PC-9 (cell line): ENCODE results near the gene GIT1. TPM values are rescaled to one million over a fixed set of nuclear protein-coding genes. Genes with fewer than 3 reads are reported as not detected.

ENCODE experiments used
- BruUV-seq: library from RNA; stranded (reverse); fragments of 400-500 nt; replicated peaks from 2 replicates; lab custom pipeline; 2021; lab: Mats Ljungman, UMichigan
- CTCF ChIA-PET: fragments of 300-600 bp; sonication (Branson Sonifier 250); formaldehyde crosslinking; loops from one replicate; lab custom pipeline; 2022; ENCODE audit warnings: antibody characterized with exemption; lab: Charles Lee
- POLR2A ChIA-PET: fragments of 300-600 bp; sonication (Branson Sonifier 250); formaldehyde crosslinking; loops from one replicate; lab custom pipeline; 2022; ENCODE audit warnings: antibody characterized with exemption; ENCODE audit not compliant: unreplicated experiment; lab: Charles Lee
- DNase-seq, 2 experiments: peaks; one replicate each; pipeline versions ENCODE4 v3.0.0 to v3.0.0-alpha.2; 2015 to 2022; ENCODE audit warnings: mixed read lengths in 1 of 2
- H2AFZ ChIP-seq: fragments of 200-600 bp; sonication (generic); 2 replicates; pipeline ENCODE4 v1.8.1; 2017; ENCODE audit warnings: antibody characterized with exemption
- H3F3A ChIP-seq: fragments of 200-600 bp; sonication (generic); 2 replicates; pipeline ENCODE4 v1.8.1; 2017; ENCODE audit warnings: antibody characterized with exemption, mild to moderate bottlenecking, low read depth; ENCODE audit not compliant: insufficient read depth
- H3K27ac ChIP-seq: fragments of 200-600 bp; sonication (generic); 2 replicates; pipeline ENCODE4 v1.6.1; 2016; ENCODE audit warnings: mixed run types
- H3K27me3 ChIP-seq: fragments of 200-600 bp; sonication (generic); 2 replicates; pipeline ENCODE4 v1.6.1; 2016; ENCODE audit warnings: low read depth, mixed run types; ENCODE audit not compliant: insufficient read depth
- H3K36me3 ChIP-seq: fragments of 200-600 bp; sonication (generic); 2 replicates; pipeline ENCODE4 v1.6.1; 2016; ENCODE audit warnings: low read depth, mixed run types
- H3K4me1 ChIP-seq: fragments of 200-600 bp; sonication (generic); replicated peaks from 2 replicates; pipeline ENCODE4 v1.6.1; 2016; ENCODE audit warnings: mixed run types; ENCODE audit not compliant: insufficient read depth
- H3K4me2 ChIP-seq: fragments of 200-600 bp; sonication (generic); 2 replicates; pipeline ENCODE4 v1.6.1; 2017; ENCODE audit warnings: mixed run types
- H3K4me3 ChIP-seq: fragments of 200-600 bp; sonication (generic); 2 replicates; pipeline ENCODE4 v1.6.1; 2016; ENCODE audit warnings: mixed run types
- H3K79me2 ChIP-seq: fragments of 200-600 bp; sonication (generic); 2 replicates; pipeline ENCODE4 v1.6.1; 2017; ENCODE audit warnings: low read depth, mixed run types
- H3K9me2 ChIP-seq: fragments of 200-600 bp; sonication (generic); 2 replicates; pipeline ENCODE4 v1.8.1; 2017; ENCODE audit warnings: mild to moderate bottlenecking; ENCODE audit not compliant: insufficient read depth
- H3K9me3 ChIP-seq: fragments of 200-600 bp; sonication (generic); 2 replicates; pipeline ENCODE4 v1.8.1; 2016; ENCODE audit warnings: low read depth; ENCODE audit not compliant: insufficient read depth
- H4K20me1 ChIP-seq: fragments of 200-600 bp; sonication (generic); 2 replicates; pipeline ENCODE4 v1.8.1; 2017; ENCODE audit not compliant: insufficient read depth
- EZH2 ChIP-seq: fragments of 200-600 bp; sonication (generic); IDR thresholded peaks from 2 replicates; pipeline ENCODE4 v1.8.0; 2017; ENCODE audit warnings: antibody characterized with exemption, low read depth
- intact Hi-C: fragments of 100-400 bp; cut with micrococcal nuclease; formaldehyde crosslinking; loops from one replicate; pipeline ENCODE4 v1.10.0; 2022; ENCODE audit not compliant: unreplicated experiment
- total RNA-seq: library from RNA; stranded (reverse); gene quantifications from 2 replicates; pipeline ENCODE4 v1.2.3, GENCODE V29; 2021
- TF ChIP-seq, protein P1 (sequence below): fragments of 200-600 bp; sonication (generic); conservative IDR thresholded peaks from 2 replicates; pipeline ENCODE4 v1.6.1; 2017; ENCODE audit warnings: mixed run types, antibody characterized with exemption, mild to moderate bottlenecking, moderate library complexity

The GIT1 gene
- total RNA-seq, 1 experiment from 2014 or later = 84.8 TPM

GRCh38 chr17:29616300-29617048 lies 27.0 kb upstream of the GIT1 start:
- Histone ChIP-seq H3K27ac (no peak overlapping the region), H3K9me3 (no peaks in the 10 kb centered on the region), H3K4me1 (peaks cover 25% of the 10 kb centered on the region), H2AFZ (no peak overlapping the region), H4K20me1 (no peaks in the 10 kb centered on the region), H3K79me2 (no peaks in the 10 kb centered on the region), H3K36me3 (no peaks in the 10 kb centered on the region), H3K4me3 (no peak overlapping the region), H3K27me3 (no peaks in the 10 kb centered on the region), H3K4me2 (no peak overlapping the region), H3K9me2 (no peaks in the 10 kb centered on the region), H3F3A (no peaks in the 10 kb centered on the region; the same call in 1 of the 2 replicates)
- CTCF ChIA-PET = interaction anchor here (0.7 kb wide), 1 partner anchor 23 kb away, joined by 3 read pairs; no protein-coding TSS in a partner anchor
- POLR2A ChIA-PET = no interaction called here
- no TSS peak for BruUV-seq
- intact Hi-C loops = no loop called here
- DNase-seq = no peak
- TF ChIP-seq EZH2 = no peak

DNA sequence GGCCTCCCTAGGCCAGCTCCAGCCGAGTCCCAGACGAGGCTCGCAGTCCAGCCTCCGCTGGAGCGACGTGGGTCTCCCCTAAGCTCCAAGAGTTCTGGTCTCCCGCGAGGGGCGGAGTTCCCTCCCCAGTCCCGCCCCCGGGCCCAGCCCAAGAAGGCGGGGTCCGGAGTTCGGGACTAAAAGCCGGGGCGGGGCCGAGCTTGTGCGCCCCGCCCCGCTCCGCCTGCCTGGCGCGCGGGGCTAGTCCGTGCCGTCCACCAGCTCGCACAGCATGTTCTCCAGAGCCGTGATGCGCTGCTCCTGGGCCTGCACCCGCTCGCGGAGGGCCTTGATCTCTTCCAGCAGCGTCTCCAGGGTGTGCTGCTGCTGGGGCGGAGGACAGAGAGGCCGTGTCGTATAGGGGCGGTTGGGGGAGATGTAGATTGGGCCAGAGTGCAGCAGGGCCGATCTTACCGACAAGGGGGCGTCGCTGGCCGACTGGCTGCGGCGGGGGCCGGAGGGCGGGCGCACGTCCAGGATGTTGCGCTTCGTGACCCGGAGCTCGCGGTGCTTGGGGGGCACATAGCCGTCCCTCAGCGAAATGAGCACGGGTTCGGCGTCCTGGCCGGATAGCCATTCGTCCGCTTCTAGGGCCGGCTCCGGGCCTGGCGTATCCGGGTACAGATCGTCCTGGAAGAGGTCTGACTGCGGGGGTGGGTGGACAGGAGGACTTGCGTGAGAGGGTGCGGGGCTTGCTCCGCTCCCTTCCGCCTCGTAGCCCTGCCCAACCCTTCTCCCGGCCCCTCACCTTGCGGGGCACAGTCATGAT lies 26.2 kb upstream of the GIT1 start:
- H3K27ac ChIP-seq = no peak overlapping the region
- no peak for TF ChIP-seq EZH2
- TF ChIP-seq, protein P1, sequence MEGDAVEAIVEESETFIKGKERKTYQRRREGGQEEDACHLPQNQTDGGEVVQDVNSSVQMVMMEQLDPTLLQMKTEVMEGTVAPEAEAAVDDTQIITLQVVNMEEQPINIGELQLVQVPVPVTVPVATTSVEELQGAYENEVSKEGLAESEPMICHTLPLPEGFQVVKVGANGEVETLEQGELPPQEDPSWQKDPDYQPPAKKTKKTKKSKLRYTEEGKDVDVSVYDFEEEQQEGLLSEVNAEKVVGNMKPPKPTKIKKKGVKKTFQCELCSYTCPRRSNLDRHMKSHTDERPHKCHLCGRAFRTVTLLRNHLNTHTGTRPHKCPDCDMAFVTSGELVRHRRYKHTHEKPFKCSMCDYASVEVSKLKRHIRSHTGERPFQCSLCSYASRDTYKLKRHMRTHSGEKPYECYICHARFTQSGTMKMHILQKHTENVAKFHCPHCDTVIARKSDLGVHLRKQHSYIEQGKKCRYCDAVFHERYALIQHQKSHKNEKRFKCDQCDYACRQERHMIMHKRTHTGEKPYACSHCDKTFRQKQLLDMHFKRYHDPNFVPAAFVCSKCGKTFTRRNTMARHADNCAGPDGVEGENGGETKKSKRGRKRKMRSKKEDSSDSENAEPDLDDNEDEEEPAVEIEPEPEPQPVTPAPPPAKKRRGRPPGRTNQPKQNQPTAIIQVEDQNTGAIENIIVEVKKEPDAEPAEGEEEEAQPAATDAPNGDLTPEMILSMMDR = no peak
- intact Hi-C loops = no loop called here
- H3K79me2 ChIP-seq = no peaks in the 10 kb centered on the region
- ChIA-PET POLR2A (no interaction called here), CTCF (no interaction called here)
- H3K27me3 ChIP-seq = no peaks in the 10 kb centered on the region
- H3K4me1 ChIP-seq = peaks cover 19% of the 10 kb centered on the region
- H3K9me2 ChIP-seq = no peaks in the 10 kb centered on the region
- no peak overlapping the region for H2AFZ ChIP-seq
- no peaks in the 10 kb centered on the region for H3K9me3 ChIP-seq
- H3K4me3 ChIP-seq = no peak overlapping the region
- BruUV-seq = no TSS peak
- DNase-seq = no peak
- H3K36me3 ChIP-seq = no peaks in the 10 kb centered on the region
- no peaks in the 10 kb centered on the region for H4K20me1 ChIP-seq
- no peaks in the 10 kb centered on the region; the same call in 1 of the 2 replicates for H3F3A ChIP-seq
- no peak overlapping the region for H3K4me2 ChIP-seq

DNA sequence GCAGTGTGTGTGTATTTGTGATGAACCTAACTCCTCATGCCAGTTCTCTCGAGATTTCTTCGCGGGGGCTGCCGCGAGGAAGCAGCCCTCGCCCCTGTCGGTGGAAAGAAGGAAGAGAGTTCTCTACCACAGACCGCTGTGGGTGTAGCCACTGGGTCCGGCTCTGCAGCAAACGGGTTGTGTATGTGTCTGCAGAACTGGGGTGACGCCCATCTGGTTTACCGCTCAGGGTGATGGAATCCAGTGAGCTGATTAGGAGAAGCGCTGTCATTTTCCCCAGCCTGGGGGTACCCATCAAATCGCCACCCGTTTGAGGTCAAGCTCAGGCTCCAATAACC lies 25.6 kb upstream of the GIT1 start:
- intact Hi-C loops = no loop called here
- no peaks in the 10 kb centered on the region for H4K20me1 ChIP-seq
- ChIA-PET CTCF (no interaction called here), POLR2A (no interaction called here)
- BruUV-seq = no TSS peak
- no peaks in the 10 kb centered on the region for H3K9me2 ChIP-seq
- no peak overlapping the region for H3K4me2 ChIP-seq
- H2AFZ ChIP-seq = no peak overlapping the region
- no peak for DNase-seq
- H3F3A ChIP-seq = no peaks in the 10 kb centered on the region; the same call in 1 of the 2 replicates
- H3K4me3 ChIP-seq = no peak overlapping the region
- H3K27ac ChIP-seq = no peak overlapping the region
- no peaks in the 10 kb centered on the region for H3K36me3 ChIP-seq
- no peaks in the 10 kb centered on the region for H3K79me2 ChIP-seq
- no peaks in the 10 kb centered on the region for H3K9me3 ChIP-seq
- peaks cover 12% of the 10 kb centered on the region for H3K4me1 ChIP-seq
- no peak for TF ChIP-seq EZH2
- TF ChIP-seq, protein P1 = no peak
- no peaks in the 10 kb centered on the region for H3K27me3 ChIP-seq
